CD14-positive monocyte (primary cell): ENCODE measurements around the gene PLCD3. TPM values are rescaled to one million over a fixed set of nuclear protein-coding genes. Genes with fewer than 3 reads are reported as not detected.

Experiments used
- DNase-seq, 3 donors: peaks; one replicate each; pipeline ENCODE4 v3.0.0-alpha.2; 2011 to 2022
- H2AFZ ChIP-seq: 2 replicates; pipeline ENCODE4 v1.6.0; 2012; ENCODE audit warnings: mild to moderate bottlenecking, low read depth, low read length, inconsistent platforms; ENCODE audit not compliant: insufficient read depth, poor library complexity, severe bottlenecking
- H3K27ac ChIP-seq, 2 donors: 1 replicate in 1 of 2; 2 replicates in 1 of 2; pipeline ENCODE4 v1.5.1; 2012 to 2013; ENCODE audit warnings: low read length in 2 of 2, control low read depth in 1 of 2, inconsistent platforms in 1 of 2, low read depth in 1 of 2, mild to moderate bottlenecking in 1 of 2
- H3K27me3 ChIP-seq, 2 donors: one replicate each; pipeline versions ENCODE4 v1.6.0 to v1.6.1; 2011 to 2013; ENCODE audit warnings: low read length in 2 of 2; ENCODE audit not compliant: control insufficient read depth in 2 of 2, insufficient read depth in 2 of 2
- H3K36me3 ChIP-seq, 2 donors: replicated peaks in 1 of 2; 1 replicate in 1 of 2; 2 replicates in 1 of 2; pipeline versions ENCODE4 v1.5.1 to v1.6.1; 2012 to 2013; ENCODE audit warnings: low read length in 2 of 2, control low read depth in 1 of 2, inconsistent platforms in 1 of 2, mild to moderate bottlenecking in 1 of 2; ENCODE audit not compliant: insufficient read depth in 2 of 2, control insufficient read depth in 1 of 2
- H3K4me1 ChIP-seq, 2 donors: 1 replicate in 1 of 2; 2 replicates in 1 of 2; pipeline versions ENCODE4 v1.5.1 to v1.6.1; 2012 to 2013; ENCODE audit warnings: low read length in 2 of 2, control low read depth in 1 of 2, inconsistent platforms in 1 of 2, mild to moderate bottlenecking in 1 of 2, moderate library complexity in 1 of 2; ENCODE audit not compliant: insufficient read depth in 2 of 2, control insufficient read depth in 1 of 2
- H3K4me2 ChIP-seq: replicated peaks from 2 replicates; pipeline ENCODE3; 2012; ENCODE audit warnings: low read length, moderate library complexity, mild to moderate bottlenecking; ENCODE audit not compliant: poor library complexity, severe bottlenecking; ENCODE audit errors: extremely low read depth
- H3K4me3 ChIP-seq, 3 experiments: fragments of 200-600 bp in 1 of 3; sonication (generic) in 1 of 3; replicated peaks in 1 of 3; 1 replicate in 2 of 3; 2 replicates in 1 of 3; pipeline ENCODE4 v1.5.1; 2011 to 2013; ENCODE audit warnings: low read length in 3 of 3, mild to moderate bottlenecking in 3 of 3, control low read depth in 2 of 3, low read depth in 2 of 3, inconsistent platforms in 1 of 3, moderate library complexity in 1 of 3
- H3K79me2 ChIP-seq: 2 replicates; pipeline ENCODE4 v1.6.0; 2012; ENCODE audit warnings: mild to moderate bottlenecking, control low read depth, inconsistent platforms, low read length, moderate library complexity; ENCODE audit not compliant: insufficient read depth
- H3K9ac ChIP-seq: 2 replicates; pipeline ENCODE4 v1.6.0; 2017; ENCODE audit warnings: low read length, mild to moderate bottlenecking; ENCODE audit not compliant: insufficient read depth, poor library complexity, severe bottlenecking
- H3K9me3 ChIP-seq, 2 donors: replicated peaks in 1 of 2; 1 replicate in 1 of 2; 2 replicates in 1 of 2; pipeline versions ENCODE4 v1.5.1 to v1.6.1; 2012 to 2013; ENCODE audit warnings: low read length in 2 of 2, control low read depth in 1 of 2; ENCODE audit not compliant: control insufficient read depth in 1 of 2, insufficient read depth in 1 of 2
- H4K20me1 ChIP-seq: 2 replicates; pipeline ENCODE4 v1.6.0; 2012; ENCODE audit warnings: mild to moderate bottlenecking, low read length, control low read depth, moderate library complexity; ENCODE audit not compliant: insufficient read depth
- H3K27ac Mint-ChIP-seq, 7 donors: one replicate each; pipeline ENCODE4 v1.8.0; 2020; ENCODE audit warnings: mild to moderate bottlenecking in 7 of 7, mixed read lengths in 7 of 7, moderate library complexity in 6 of 7, inconsistent platforms in 2 of 7
- H3K27me3 Mint-ChIP-seq, 3 donors: one replicate each; pipeline ENCODE4 v1.8.0; 2021 to 2022; ENCODE audit warnings: low read depth in 3 of 3, mild to moderate bottlenecking in 3 of 3, mixed read lengths in 3 of 3, moderate library complexity in 3 of 3, inconsistent platforms in 1 of 3
- H3K36me3 Mint-ChIP-seq, 2 donors: one replicate each; pipeline ENCODE4 v1.8.0; 2020; ENCODE audit warnings: mixed read lengths in 2 of 2, inconsistent platforms in 1 of 2, mild to moderate bottlenecking in 1 of 2
- H3K4me1 Mint-ChIP-seq: one replicate; pipeline ENCODE4 v1.8.0; 2020; ENCODE audit warnings: mild to moderate bottlenecking, mixed read lengths
- H3K4me3 Mint-ChIP-seq, 2 donors: one replicate each; pipeline ENCODE4 v1.8.0; 2020; ENCODE audit warnings: mild to moderate bottlenecking in 2 of 2, mixed read lengths in 2 of 2, moderate library complexity in 1 of 2
- H3K9me3 Mint-ChIP-seq, 7 donors: one replicate each; pipeline ENCODE4 v1.8.0; 2020 to 2022; ENCODE audit warnings: mixed read lengths in 7 of 7, mild to moderate bottlenecking in 6 of 7, moderate library complexity in 6 of 7, inconsistent platforms in 2 of 7
- CTCF ChIP-seq: fragments of 200-600 bp; IDR thresholded peaks from one replicate; pipeline ENCODE4 v1.8.0; 2022; ENCODE audit warnings: antibody characterized with exemption, mild to moderate bottlenecking
- WGBS: methylation state at CpG from one replicate; pipeline ENCODE4 v1.1.5; 2013; ENCODE audit warnings: missing lambda C conversion rate; ENCODE audit not compliant: insufficient coverage; 5-methylcytosine and 5-hydroxymethylcytosine counted together
- intact Hi-C, 2 donors: fragments of 100-400 bp; cut with micrococcal nuclease; formaldehyde crosslinking; loops; one replicate each; pipeline versions ENCODE4 v1.15.0 to v1.15.1; 2023
- polyA plus RNA-seq, 3 donors: library from polyadenylated mRNA; depleted of rRNA in 1 of 3; unstranded in 2 of 3; stranded (reverse) in 1 of 3; fragments of 300-500 nt in 2 of 3; fragments of >200 nt in 1 of 3; fragmentation: Illumina TruSeq in 2 of 3; gene quantifications; 1 replicate in 2 of 3; 2 replicates in 1 of 3; pipeline ENCODE4 v1.2.3, GENCODE V29; 2012 to 2021
- small RNA-seq: library from RNA; depleted of rRNA; stranded (forward); fragments of <200 nt; gene quantifications from one replicate; pipeline ENCODE3, GENCODE V24; 2012; ENCODE audit warnings: low read depth; ENCODE audit not compliant: insufficient read length

Gene PLCD3
- polyA plus RNA-seq, 3 donors, result 0.97 to 25.8 (median 2.5) TPM

GRCh38 chr17:45060797-45061605 is 71.3 kb downstream of the PLCD3 start, which contains the start of gene NMT1:
Gene NMT1, plus strand, starts transcription at chr17:45061317. Its CDS starts 13 bp downstream, at chr17:45061330.
- no peak for TF ChIP-seq CTCF
- H3K4me1 Mint-ChIP-seq, result peaks cover 51% of the 10 kb centered on the region
- intact Hi-C loops, result loop anchor here in 1 of 2 donors (2.0 kb wide), 1 partner anchor 114 kb away; the partner anchor contains the start of gene KIF18B

GRCh38 chr17:45060382-45060796 is 71.9 kb downstream of the PLCD3 start:
- H3K27me3 Mint-ChIP-seq, result no peaks in the 10 kb centered on the region
- Histone ChIP-seq H3K4me2 (peak overlapping the region; percentile 96), H3K36me3 (no peaks in the 10 kb centered on the region), H4K20me1 (peaks cover 23% of the 10 kb centered on the region), H3K79me2 (peaks cover 75% of the 10 kb centered on the region), H3K9me3 (no peaks in the 10 kb centered on the region), H3K9ac (peak overlapping the region; percentile 93), H3K27ac (peak overlapping the region; percentile 72 to 99), H3K27me3 (no peaks in the 10 kb centered on the region), H3K4me1 (peaks cover 50 to 53% of the 10 kb centered on the region in 2 donors), H3K4me3 (peak overlapping the region; percentile 76 to 99 (median 94)), H2AFZ (peak overlapping the region; percentile 91)
- WGBS, result 18% methylated on average over 15 of the region's 15 CpGs
- intact Hi-C loops, result loop anchor here in 1 of 2 donors (2.0 kb wide), 1 partner anchor 114 kb away; the partner anchor contains the start of gene KIF18B
- H3K4me3 Mint-ChIP-seq, result peak overlapping the region; percentile 92 to 99
- DNase-seq, result no peak
- peaks cover 0 to 3% (median 0%) of the 10 kb centered on the region in 7 donors for H3K9me3 Mint-ChIP-seq
- peaks cover 6 to 15% of the 10 kb centered on the region in 2 donors for H3K36me3 Mint-ChIP-seq
- no peak for TF ChIP-seq CTCF
- peak overlapping the region; percentile 89 to 100 (median 99) for H3K27ac Mint-ChIP-seq
- peaks cover 46% of the 10 kb centered on the region for H3K4me1 Mint-ChIP-seq

More at GRCh38 chr17:45060797-45061605, 71.3 kb downstream of the PLCD3 start, which contains the start of gene NMT1:
- Histone ChIP-seq H4K20me1 (peaks cover 27% of the 10 kb centered on the region), H3K4me2 (peak within 1 kb of the TSS; percentile 96), H3K4me3 (peak within 1 kb of the TSS; percentile 76 to 99 (median 94)), H3K27ac (peak within 1 kb of the TSS; percentile 72 to 99), H3K79me2 (peaks cover 82% of the 10 kb centered on the region), H3K36me3 (no peaks in the 10 kb centered on the region), H3K27me3 (no peaks in the 10 kb centered on the region), H3K9ac (peak within 1 kb of the TSS; percentile 93), H3K4me1 (peaks cover 56 to 59% of the 10 kb centered on the region in 2 donors), H3K9me3 (no peaks in the 10 kb centered on the region), H2AFZ (peak within 1 kb of the TSS; percentile 91)
- peak; percentile 98 to 100 (median 98) for DNase-seq
- Mint-ChIP-seq H3K36me3 (peaks cover 3 to 15% of the 10 kb centered on the region in 2 donors), H3K27me3 (no peaks in the 10 kb centered on the region), H3K9me3 (peaks cover 0 to 3% (median 0%) of the 10 kb centered on the region in 7 donors), H3K4me3 (peak within 1 kb of the TSS; percentile 99 to 100), H3K27ac (peak within 1 kb of the TSS; percentile 96 to 100 (median 99))
- WGBS, result under 1% methylated on average over 45 of the region's 50 CpGs

Small RNAs within 50 kb of the gene (small RNA-seq; reads per million reads assigned to genes)
- gene MIR6784 (not detected), gene RF00019 (not detected)

Other genes with a start within 250 kb of the PLCD3 start
- 100 to 1,000 TPM in 2 of 3 donors, 10 to 100 TPM in 1; 82.9 to 144 (median 104) TPM for gene EFTUD2, start 233.1 kb downstream of the PLCD3 start, polyA plus RNA-seq
- under 1 TPM; 0.03 to 0.33 (median 0.18) TPM for gene GFAP, start 217.0 kb downstream of the PLCD3 start, polyA plus RNA-seq
- gene KIF18B, start 184.7 kb downstream of the PLCD3 start, polyA plus RNA-seq, result not detected
- gene C1QL1, start 164.2 kb downstream of the PLCD3 start, polyA plus RNA-seq, result not detected
- gene DCAKD, start 80.9 kb downstream of the PLCD3 start, polyA plus RNA-seq, result 1 to 10 TPM; 6.6 to 10.0 (median 8.7) TPM
- 10 to 100 TPM; 27.2 to 50.2 (median 45.1) TPM for gene NMT1, start 71.2 kb downstream of the PLCD3 start, polyA plus RNA-seq
- gene ACBD4, start 3.2 kb upstream of the PLCD3 start, polyA plus RNA-seq, result 1 to 10 TPM; 4.8 to 7.4 (median 6.2) TPM
- gene HEXIM1, start 16.0 kb upstream of the PLCD3 start, polyA plus RNA-seq, result 10 to 100 TPM in 1 of 3 donors, 1 to 10 TPM in 2; 2.2 to 14.8 (median 2.5) TPM
- 1 to 10 TPM; 2.5 to 3.0 (median 2.9) TPM for gene HEXIM2, start 29.4 kb upstream of the PLCD3 start, polyA plus RNA-seq
- 100 to 1,000 TPM in 1 of 3 donors, 10 to 100 TPM in 2; 23.8 to 826 (median 24.8) TPM for gene FMNL1, start 89.4 kb upstream of the PLCD3 start, polyA plus RNA-seq
- gene SPATA32, start 129.6 kb upstream of the PLCD3 start, polyA plus RNA-seq, result not detected
- 10 to 100 TPM in 1 of 3 donors, 1 to 10 TPM in 2; 1.4 to 29.9 (median 3.8) TPM for gene MAP3K14, start 184.5 kb upstream of the PLCD3 start, polyA plus RNA-seq